ENCODE results near the gene FXYD1.

- TF ChIP-seq, protein P1, sequence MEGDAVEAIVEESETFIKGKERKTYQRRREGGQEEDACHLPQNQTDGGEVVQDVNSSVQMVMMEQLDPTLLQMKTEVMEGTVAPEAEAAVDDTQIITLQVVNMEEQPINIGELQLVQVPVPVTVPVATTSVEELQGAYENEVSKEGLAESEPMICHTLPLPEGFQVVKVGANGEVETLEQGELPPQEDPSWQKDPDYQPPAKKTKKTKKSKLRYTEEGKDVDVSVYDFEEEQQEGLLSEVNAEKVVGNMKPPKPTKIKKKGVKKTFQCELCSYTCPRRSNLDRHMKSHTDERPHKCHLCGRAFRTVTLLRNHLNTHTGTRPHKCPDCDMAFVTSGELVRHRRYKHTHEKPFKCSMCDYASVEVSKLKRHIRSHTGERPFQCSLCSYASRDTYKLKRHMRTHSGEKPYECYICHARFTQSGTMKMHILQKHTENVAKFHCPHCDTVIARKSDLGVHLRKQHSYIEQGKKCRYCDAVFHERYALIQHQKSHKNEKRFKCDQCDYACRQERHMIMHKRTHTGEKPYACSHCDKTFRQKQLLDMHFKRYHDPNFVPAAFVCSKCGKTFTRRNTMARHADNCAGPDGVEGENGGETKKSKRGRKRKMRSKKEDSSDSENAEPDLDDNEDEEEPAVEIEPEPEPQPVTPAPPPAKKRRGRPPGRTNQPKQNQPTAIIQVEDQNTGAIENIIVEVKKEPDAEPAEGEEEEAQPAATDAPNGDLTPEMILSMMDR (IDR thresholded peaks at IDR 0.05), result no peak
- TF ChIP-seq POLR2A (IDR thresholded peaks at IDR 0.05), result no peak
Observed at GRCh38 chr19:35143231-35143715, 4.6 kb downstream of the FXYD1 start, which contains the start of gene FXYD7.
